Activated T-cell treated with anti-CD3 and anti-CD28 coated beads, Interleukin-2, amount 50 U/mL, for 48 hours (primary cell): ENCODE measurements around the gene TENM4.

Source experiments
- DNase-seq, 2 experiments: peaks; one replicate each; pipeline ENCODE4 v3.0.0-alpha.2; 2020

Gene TENM4

GRCh38 chr11:79417069-79417920 lies 23.5 kb downstream of the TENM4 start:
- no peak for DNase-seq

- DNase-seq: no peak
Measured at GRCh38 chr11:79415912-79416311, 24.9 kb downstream of the TENM4 start.

GRCh38 chr11:79415411-79415810 lies 25.4 kb downstream of the TENM4 start:
- no peak for DNase-seq

GRCh38 chr11:79414644-79415317 lies 26.0 kb downstream of the TENM4 start:
- DNase-seq: no peak

DNA sequence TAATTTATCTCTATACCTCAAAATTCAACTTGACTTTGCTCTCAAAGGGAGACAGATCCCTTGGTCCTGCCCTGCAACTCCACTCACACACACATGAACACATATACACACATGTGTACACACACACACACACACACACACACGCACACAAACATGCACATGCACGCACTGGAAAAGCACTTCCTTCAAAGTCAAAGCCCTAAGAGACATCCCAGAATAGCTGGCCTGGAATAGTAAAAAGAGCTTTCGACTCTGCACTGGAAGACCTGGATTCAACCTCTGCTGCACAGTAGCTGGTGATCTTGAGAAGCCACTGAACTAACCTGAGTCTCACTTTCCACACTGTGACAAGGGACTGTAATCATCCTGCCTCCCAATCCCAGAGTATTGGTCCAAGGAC lies 26.8 kb downstream of the TENM4 start:
- no peak for DNase-seq

DNA sequence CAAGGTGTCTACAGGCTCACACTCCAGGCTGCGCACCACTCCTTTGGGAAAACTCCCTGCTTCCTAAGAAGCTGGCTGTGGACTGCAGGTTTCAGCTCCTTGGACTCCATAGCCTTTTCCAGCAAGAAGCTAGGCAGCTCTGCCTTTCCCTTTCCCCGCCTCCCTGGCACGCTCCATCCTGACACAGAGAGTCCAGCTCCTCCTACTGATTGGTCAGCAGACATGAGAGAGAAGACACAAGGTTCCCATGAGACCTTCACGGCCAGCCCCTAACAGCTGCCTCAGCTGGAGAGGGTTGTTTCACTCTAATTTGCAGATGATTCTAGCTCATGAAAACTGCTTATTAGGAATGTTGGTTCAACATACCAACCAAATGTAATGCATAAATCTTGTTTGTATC lies 27.6 kb downstream of the TENM4 start:
- no peak for DNase-seq

DNA sequence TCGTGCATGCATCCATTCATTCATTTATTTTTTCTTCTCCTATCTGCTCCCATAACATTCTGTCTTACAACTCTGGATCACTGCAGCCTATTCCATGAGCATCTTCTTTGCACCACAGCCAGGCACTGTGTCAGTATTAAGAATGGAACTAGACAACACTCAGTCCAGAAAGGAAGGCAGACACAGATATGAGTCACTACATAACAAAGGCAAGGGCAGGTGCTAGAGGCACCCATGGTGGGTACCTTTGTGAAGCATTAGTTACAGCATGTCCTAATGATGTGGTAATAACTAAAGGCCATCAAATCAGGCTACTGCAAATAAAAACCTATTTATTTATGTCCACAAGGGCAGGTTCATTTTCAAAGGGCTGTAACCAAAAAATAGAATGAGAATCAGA lies 28.1 kb downstream of the TENM4 start:
- DNase-seq: no peak

- DNase-seq: no peak
Measured at GRCh38 chr11:79409330-79409729, 31.5 kb downstream of the TENM4 start.

DNA sequence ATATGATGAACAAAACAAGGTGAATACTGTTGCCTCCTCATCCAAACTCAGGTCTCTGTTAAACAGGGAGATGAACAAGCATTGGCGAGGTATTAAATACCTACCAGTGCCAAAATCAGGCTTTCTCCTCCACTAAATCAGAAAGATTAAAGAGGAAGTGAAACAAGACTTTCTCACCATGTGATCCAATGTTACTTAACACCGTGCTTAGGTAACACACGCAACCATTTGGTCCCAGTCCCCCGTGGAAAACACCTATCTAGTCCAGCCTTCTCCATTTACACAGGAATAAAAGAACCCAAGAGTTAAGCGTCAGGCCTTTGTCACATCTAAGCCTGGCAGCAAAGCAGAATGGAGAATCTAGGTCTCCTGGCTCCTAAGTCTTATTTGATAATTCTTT lies 34.5 kb downstream of the TENM4 start:
- DNase-seq: no peak

- DNase-seq: no peak
Measured at GRCh38 chr11:79404806-79405205, 36.0 kb downstream of the TENM4 start.

- DNase-seq: no peak
Measured at GRCh38 chr11:79404325-79404724, 36.5 kb downstream of the TENM4 start.

GRCh38 chr11:79403839-79404238 lies 37.0 kb downstream of the TENM4 start:
- no peak for DNase-seq

GRCh38 chr11:79402912-79403311 lies 37.9 kb downstream of the TENM4 start:
- DNase-seq: no peak

GRCh38 chr11:79400717-79401330 lies 40.0 kb downstream of the TENM4 start:
- DNase-seq: peak in 1 of 2 experiments; percentile 16

DNA sequence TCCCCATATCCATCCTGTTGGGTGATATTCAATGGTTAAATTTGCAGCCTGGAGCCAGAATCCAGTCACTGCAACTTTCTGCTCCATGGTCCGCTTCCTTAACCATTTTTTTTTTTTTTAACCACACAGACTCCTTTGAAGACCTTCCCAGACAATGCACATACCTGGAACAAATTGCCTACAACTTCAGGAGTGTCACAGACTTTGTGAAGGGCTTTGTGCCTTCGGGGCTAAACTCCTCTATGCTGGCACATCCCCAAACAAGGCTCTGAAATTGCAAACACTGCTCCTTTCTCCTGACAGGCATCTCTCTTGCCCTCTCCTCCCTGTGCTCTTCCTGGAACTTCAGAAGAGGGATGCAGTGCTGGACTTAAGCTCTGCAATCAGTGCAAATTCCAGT lies 40.6 kb downstream of the TENM4 start:
- DNase-seq: no peak

DNA sequence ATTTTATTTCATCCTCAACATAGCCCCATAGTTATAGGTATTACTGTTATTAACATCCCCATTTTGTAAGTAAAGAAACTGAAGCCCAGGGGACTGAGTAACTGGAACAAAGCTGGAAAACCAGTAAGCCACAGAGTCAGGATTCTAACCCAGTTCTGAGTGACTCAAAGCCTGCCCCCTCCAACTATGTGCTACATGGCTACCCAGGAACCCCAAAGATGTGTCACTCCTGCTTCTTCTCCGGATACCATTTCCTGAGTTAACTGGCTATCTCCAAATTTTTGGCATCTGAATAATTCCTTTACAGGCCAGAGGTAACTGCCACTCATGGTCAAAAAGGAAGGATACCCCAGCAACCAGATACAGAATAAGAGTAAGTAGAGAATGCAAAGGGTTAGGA lies 43.6 kb downstream of the TENM4 start:
- DNase-seq: no peak

GRCh38 chr11:79396674-79397073 lies 44.2 kb downstream of the TENM4 start:
- no peak for DNase-seq

DNA sequence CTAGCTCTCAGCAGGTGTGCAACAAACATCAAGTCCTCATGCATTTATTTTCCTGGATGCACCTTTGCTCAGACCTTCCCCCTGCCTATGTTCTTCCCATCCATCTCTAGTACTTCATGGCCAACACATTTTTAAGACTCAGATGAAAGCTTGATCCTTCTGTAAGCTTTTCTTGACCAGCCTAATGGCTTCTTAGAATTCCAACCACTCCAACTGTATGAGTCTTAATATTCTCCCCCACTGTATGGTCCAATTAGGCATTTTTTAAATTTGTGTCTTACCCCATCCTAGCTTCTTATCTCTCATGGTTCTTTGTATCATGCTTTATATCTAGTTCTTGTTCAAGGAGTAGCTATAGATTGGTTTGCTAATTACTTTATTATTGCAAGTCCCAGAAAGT lies 44.8 kb downstream of the TENM4 start:
- DNase-seq: no peak

- DNase-seq: no peak
Measured at GRCh38 chr11:79393362-79394043, 47.3 kb downstream of the TENM4 start.

- DNase-seq: no peak
Measured at GRCh38 chr11:79392161-79392560, 48.7 kb downstream of the TENM4 start.

GRCh38 chr11:79390923-79391322 lies 49.9 kb downstream of the TENM4 start:
- no peak for DNase-seq

GRCh38 chr11:79390477-79390876 lies 50.4 kb downstream of the TENM4 start:
- no peak for DNase-seq

- no peak for DNase-seq
Measured at GRCh38 chr11:79388201-79388600, 52.6 kb downstream of the TENM4 start.
